GM18867 (cell line): ENCODE data around the gene TRAPPC3.

Experiments used
- ATAC-seq: cut with Tn5 transposase; IDR thresholded peaks from one replicate; pipeline ENCODE4 v1.9.1; 2021; ENCODE audit warnings: mild to moderate bottlenecking, moderate library complexity; ENCODE audit not compliant: unreplicated experiment

The TRAPPC3 gene

DNA sequence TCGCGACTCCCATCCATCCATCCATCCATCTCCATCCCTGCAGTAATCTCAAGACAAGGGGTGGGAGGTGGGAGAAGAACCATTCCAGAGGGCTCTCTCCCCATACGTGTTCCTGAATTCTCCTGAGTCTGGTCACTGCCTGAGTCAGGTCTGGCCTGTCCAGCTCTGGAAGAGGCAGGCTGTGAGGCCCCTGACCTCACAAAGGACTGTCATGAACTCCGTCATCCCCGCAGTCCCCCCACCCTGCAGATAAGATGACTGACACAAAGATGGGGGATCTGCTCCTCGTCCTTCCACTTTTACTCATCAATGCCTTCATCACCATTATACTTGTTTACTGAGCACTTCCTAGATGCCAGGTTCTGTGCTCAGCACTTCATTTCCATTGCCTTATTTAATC lies 5.0 kb upstream of the TRAPPC3 start:
- no peak for ATAC-seq

- ATAC-seq, result no peak
Measured at GRCh38 chr1:36153476-36153875, 4.2 kb upstream of the TRAPPC3 start.

DNA sequence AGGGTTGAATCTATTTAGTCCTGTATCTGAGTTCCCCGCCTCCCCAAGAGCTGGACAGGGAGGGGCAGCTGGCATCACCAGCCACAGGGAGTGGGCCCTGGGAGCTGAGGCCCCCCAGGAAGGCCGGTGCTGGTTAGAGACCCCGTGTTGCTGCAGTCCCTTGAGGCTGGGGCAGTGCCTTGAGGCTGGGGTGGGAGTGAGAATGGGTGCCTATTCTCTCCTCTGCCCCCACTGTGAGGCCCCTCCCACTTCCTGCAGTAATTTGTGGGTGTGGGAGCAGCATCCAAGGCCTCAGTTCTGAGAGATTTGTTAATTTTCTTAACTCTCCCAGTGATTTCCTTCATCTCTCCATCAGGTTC lies 2.5 kb upstream of the TRAPPC3 start:
- ATAC-seq, result no peak

DNA sequence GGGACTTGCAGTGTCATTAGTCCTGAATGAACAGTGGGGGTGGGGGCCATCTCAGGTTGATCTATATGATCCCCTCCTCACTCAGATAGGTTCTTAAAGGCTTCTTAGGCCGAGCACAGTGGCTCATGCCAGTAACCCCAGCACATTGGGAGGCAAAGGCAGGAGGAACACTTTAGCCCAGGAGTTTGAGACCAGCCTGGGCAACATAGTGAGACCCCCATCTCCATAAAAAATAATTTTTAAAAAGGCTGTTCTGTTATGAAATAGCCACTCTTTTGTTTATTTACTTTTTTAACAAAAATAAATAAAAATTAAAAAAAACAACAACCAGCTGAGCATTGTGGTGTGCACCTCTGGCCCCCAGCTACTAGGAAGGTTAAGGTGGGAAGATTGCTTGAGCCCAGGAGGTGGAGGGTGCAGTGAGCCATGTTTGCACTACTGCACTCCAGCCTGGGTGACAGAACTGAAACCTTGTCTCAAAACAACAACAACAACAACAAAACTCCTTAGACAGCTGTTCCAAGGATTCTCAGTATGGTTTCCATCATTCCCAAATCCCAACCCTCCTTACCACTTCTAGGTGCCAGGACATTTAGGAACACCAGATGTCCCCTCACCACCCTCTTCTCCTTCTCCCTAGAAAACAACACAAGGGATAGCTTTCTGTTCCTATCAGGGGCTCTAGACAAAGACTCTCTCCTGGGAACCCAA lies 2.0 kb upstream of the TRAPPC3 start:
- ATAC-seq, result no peak

- ATAC-seq, result peak; percentile 39
Measured at GRCh38 chr1:36150296-36151133, 1.2 kb upstream of the TRAPPC3 start.

- ATAC-seq, result no peak
Measured at GRCh38 chr1:36149973-36150295, 648 bp upstream of the TRAPPC3 start.

DNA sequence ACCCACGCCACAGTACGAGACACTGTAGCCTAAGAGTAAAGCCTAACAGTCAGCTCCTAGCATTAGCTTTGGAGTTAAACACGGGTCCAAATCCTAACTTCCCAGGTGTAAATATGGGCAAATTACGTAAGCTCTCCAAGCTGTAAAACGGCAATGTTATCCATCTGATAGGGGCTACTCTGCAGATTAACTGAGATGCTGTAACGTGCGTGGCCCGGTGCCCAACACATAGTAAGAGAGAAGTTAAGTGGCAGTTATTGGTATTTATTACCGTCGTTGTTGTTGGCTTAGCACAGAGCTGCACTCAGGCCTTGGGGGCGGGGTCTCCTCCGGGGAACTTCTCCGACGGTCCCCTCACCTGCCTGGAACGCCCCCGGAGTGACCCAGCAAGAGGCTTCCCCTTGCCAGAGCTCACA lies 457 bp downstream of the TRAPPC3 start:
- no peak for ATAC-seq

DNA sequence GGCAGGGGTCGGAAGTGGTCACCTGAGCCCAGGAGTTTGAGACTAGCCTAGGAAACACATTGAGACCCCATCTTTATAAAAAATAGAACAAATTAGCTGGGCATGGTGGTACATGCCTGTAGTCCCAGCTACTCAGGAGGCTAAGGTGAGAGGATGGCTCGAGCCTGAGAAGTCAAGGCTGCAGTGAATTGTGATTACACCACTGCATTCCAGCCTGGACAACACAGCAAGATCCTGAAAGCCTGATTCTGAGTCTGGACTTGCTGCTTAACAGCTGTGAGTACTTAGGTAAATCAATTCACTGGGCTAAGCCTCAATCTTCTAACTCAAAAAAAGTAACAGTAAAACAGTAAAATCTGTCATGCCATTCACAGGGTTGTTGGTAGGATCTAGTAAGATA lies 4.9 kb downstream of the TRAPPC3 start:
- ATAC-seq, result no peak

DNA sequence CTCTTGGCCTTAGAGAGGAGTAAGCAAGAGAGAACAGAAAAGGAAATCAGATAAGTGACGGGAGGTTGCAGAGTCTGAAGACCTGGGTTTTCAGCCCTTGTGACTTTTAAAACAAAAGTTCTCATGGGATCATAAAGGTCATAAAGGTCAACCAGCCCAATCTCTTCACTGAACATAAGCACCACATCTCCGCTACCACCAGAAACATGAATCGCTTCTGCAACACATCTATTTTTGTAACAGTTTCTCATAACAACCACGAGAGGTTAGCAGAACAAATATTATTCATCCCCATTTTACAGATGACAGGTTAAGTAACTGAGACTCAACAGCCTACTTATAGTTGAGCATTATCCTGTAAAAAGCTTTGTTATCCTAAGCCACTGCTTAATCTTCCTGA lies 5.9 kb downstream of the TRAPPC3 start:
- peak; percentile 58 for ATAC-seq

GRCh38 chr1:36142121-36142520 lies 7.2 kb downstream of the TRAPPC3 start:
- no peak for ATAC-seq

DNA sequence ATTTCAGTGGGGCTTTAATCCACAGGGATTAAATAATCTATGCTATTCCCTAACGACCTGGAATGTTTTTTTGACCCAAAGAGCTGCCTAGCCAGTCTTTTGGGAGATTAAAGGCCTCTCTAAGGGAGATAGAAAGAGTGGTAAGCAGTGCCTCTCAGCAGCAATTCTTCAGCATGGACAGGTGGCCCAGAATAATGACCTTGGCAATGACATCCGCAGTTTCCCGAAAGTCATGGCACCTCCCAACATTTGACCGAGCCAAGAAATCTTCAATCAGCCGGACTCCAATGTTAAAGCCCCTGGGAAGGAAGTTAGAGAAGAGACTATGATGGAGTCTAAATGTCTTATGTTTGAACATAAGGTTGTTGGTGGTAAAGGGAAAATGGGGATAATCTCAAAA lies 9.8 kb downstream of the TRAPPC3 start:
- no peak for ATAC-seq

GRCh38 chr1:36137776-36138175 lies 11.5 kb downstream of the TRAPPC3 start:
- no peak for ATAC-seq

GRCh38 chr1:36137226-36137625 lies 12.1 kb downstream of the TRAPPC3 start:
- ATAC-seq, result no peak

- ATAC-seq, result no peak
Measured at GRCh38 chr1:36136535-36136934, 12.8 kb downstream of the TRAPPC3 start.

DNA sequence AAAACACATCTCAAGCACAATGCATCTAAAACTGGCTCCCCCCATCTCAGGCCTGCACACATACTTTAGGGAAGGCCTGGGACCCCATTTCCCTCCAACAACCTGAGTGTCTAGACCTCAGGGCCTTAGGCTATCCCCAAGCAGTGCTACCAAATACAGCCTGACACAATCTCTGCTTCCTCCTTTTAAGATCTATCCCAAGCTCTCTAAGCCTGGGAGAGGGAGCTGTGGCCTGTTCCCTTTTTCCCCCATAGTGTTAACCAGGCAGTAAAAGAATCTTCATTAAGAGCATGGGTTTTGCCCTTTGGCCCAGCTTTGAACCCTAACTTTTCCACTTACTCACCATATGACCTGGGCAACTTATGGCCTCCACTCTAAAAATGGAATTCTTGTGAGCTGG lies 13.5 kb downstream of the TRAPPC3 start:
- ATAC-seq, result no peak

DNA sequence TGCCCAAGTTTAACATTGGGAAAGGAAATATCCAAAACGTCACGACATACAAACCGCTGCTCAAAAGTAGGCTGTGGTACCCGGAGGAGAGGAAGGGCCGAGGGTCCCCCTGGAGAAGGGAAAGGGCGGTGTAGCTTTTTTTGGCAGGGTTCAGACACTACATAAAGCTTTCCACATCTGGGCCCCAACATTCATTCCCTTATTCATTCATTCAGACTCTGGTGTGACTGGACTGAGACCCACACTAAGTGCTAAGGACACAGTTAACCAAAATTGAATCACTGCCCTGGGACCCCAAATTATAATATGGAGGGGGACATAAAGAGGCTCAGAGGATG lies 14.0 kb downstream of the TRAPPC3 start:
- no peak for ATAC-seq

GRCh38 chr1:36134505-36135329 lies 14.6 kb downstream of the TRAPPC3 start:
- no peak for ATAC-seq

GRCh38 chr1:36134031-36134430 lies 15.3 kb downstream of the TRAPPC3 start:
- ATAC-seq, result no peak

- no peak for ATAC-seq
Measured at GRCh38 chr1:36133484-36133883, 15.8 kb downstream of the TRAPPC3 start.

- no peak for ATAC-seq
Measured at GRCh38 chr1:36132029-36132428, 17.3 kb downstream of the TRAPPC3 start.

DNA sequence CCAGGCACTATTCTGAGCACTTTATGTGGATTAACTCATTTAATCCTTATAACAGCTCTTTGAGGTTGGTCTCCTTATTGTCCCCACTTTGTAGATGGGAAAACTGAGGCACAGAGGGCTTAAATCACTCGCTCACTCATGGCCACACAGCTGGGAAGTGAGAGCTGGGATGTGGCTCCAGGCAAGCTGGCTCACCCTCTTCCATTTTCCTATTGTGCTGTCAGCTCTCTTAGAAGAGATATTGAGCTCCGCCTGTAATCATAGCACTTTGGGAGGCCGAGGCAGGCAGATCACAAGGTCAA lies 20.4 kb downstream of the TRAPPC3 start:
- ATAC-seq, result no peak
